Neutrophil (primary cell): ENCODE data around the gene TGFB2.

Experiments
- H3K27ac ChIP-seq: fragments of 200-600 bp; sonication (generic); 2 replicates; pipeline ENCODE4 v1.5.1; 2016; ENCODE audit warnings: mild to moderate bottlenecking, moderate library complexity
- H3K27me3 ChIP-seq: fragments of 200-600 bp; sonication (generic); 2 replicates; pipeline ENCODE4 v1.6.0; 2016; ENCODE audit warnings: mild to moderate bottlenecking
- H3K36me3 ChIP-seq: fragments of 200-600 bp; sonication (generic); 2 replicates; pipeline ENCODE4 v1.5.1; 2017
- H3K4me1 ChIP-seq, 2 experiments: fragments of 200-600 bp in 1 of 2; sonication (generic) in 1 of 2; 1 replicate in 1 of 2; 2 replicates in 1 of 2; pipeline versions ENCODE4 v1.5.1 to v1.6.1; 2013 to 2016; ENCODE audit warnings: low read depth in 1 of 2, low read length in 1 of 2, mild to moderate bottlenecking in 1 of 2, moderate library complexity in 1 of 2; ENCODE audit not compliant: control insufficient read depth in 1 of 2, insufficient read depth in 1 of 2
- H3K4me3 ChIP-seq, 2 experiments: fragments of 200-600 bp in 1 of 2; sonication (generic) in 1 of 2; 1 replicate in 1 of 2; 2 replicates in 1 of 2; pipeline ENCODE4 v1.5.1; 2013 to 2016; ENCODE audit warnings: low read depth in 1 of 2, low read length in 1 of 2, mild to moderate bottlenecking in 1 of 2, moderate library complexity in 1 of 2
- H3K9me3 ChIP-seq: fragments of 200-600 bp; sonication (generic); 2 replicates; pipeline ENCODE4 v1.5.1; 2016
- TF ChIP-seq, protein P1 (sequence below): fragments of 200-600 bp; sonication (generic); IDR thresholded peaks from 2 replicates; pipeline ENCODE4 v1.5.1; 2016; ENCODE audit warnings: antibody characterized with exemption

Gene TGFB2

DNA sequence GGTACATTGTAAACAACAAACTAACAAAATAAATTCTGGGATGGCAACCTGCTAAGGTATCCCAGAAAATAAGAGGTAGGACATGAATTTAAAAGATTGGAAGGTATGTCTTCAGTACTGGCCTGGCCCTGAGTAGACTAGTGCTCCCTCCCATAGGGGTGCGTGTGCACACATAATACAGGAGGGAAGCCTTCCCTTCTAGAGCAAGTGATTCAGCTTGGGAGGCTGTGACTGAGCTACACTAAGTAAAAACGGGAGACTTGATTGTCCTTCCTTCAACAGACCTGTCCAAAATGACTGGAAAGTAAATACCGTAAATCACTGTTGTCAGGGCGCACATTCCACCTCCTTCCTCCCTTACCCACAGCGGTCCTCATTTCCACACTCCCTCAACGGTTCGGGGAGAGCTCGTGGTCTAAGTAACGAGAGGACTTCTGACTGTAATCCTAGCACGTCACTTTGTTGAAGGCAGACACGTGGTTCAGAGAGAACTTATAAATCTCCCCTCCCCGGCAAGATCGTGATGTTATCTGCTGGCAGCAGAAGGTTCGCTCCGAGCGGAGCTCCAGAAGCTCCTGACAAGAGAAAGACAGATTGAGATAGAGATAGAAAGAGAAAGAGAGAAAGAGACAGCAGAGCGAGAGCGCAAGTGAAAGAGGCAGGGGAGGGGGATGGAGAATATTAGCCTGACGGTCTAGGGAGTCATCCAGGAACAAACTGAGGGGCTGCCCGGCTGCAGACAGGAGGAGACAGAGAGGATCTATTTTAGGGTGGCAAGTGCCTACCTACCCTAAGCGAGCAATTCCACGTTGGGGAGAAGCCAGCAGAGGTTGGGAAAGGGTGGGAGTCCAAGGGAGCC lies at the start of gene TGFB2:
Gene TGFB2, plus strand, starts transcription at position 523 of the 859 bp plus-strand sequence. CDS start 1,366 bp downstream, outside the sequence.
- TF ChIP-seq, protein P1, sequence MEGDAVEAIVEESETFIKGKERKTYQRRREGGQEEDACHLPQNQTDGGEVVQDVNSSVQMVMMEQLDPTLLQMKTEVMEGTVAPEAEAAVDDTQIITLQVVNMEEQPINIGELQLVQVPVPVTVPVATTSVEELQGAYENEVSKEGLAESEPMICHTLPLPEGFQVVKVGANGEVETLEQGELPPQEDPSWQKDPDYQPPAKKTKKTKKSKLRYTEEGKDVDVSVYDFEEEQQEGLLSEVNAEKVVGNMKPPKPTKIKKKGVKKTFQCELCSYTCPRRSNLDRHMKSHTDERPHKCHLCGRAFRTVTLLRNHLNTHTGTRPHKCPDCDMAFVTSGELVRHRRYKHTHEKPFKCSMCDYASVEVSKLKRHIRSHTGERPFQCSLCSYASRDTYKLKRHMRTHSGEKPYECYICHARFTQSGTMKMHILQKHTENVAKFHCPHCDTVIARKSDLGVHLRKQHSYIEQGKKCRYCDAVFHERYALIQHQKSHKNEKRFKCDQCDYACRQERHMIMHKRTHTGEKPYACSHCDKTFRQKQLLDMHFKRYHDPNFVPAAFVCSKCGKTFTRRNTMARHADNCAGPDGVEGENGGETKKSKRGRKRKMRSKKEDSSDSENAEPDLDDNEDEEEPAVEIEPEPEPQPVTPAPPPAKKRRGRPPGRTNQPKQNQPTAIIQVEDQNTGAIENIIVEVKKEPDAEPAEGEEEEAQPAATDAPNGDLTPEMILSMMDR, result no peak
- H3K27me3 ChIP-seq, result peaks cover 79% of the 10 kb centered on the region

DNA sequence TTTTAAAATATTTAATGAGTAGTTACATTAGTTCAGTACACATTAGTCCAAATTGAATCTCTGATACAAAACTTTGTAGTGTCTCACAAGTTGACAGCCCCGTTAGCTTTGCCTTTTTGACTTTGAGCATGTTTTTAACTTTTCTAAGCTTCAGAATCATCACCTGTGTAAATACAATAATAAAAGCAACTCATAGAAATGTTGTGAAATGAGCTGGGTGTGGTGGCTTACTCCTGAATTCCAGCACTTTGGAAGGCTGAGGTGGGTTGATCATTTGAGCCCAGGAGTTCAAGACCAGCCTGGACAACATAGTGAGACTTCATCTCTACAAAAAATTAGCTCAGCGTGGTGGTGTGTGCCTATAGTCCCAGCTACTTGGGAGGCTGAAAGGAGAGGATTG lies 49.0 kb upstream of the TGFB2 start:
- no peak overlapping the region for H3K27ac ChIP-seq

More for the DNA sequence above, at the start of gene TGFB2:
- Histone ChIP-seq H3K36me3 (no peaks in the 10 kb centered on the region), H3K9me3 (no peaks in the 10 kb centered on the region), H3K4me3 (peak within 1 kb of the TSS; percentile 31 to 48), H3K27ac (no peak within 1 kb of the TSS), H3K4me1 (peaks cover 23% of the 10 kb centered on the region in 2 experiments)

DNA sequence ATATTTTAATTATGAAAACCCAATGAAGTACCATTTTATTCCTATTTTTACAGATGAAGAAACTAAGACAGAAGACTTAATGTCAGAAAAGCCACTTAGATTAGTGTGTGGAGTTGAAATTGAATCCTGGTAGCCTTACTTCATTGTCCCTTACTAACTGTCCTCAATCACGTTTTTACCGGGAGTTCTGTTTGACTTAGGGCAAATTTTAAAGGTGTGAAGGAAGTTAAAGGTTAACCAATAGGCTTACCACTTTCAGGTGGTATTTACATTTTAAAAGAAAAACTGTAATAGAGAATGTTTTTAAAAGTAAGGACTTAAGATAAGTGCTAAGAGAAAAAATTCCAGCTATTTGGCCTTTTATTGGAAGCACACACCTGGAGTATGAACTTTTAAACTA lies 47.7 kb upstream of the TGFB2 start:
- no peak overlapping the region for H3K27ac ChIP-seq
- H3K9me3 ChIP-seq, result no peaks in the 10 kb centered on the region
- TF ChIP-seq, protein P1, result no peak
- no peaks in the 10 kb centered on the region for H3K4me1 ChIP-seq
- H3K4me3 ChIP-seq, result no peak overlapping the region
- no peaks in the 10 kb centered on the region for H3K36me3 ChIP-seq
- H3K27me3 ChIP-seq, result no peaks in the 10 kb centered on the region

More for the DNA sequence above, 49.0 kb upstream of the TGFB2 start:
- Histone ChIP-seq H3K36me3 (no peaks in the 10 kb centered on the region), H3K27me3 (no peaks in the 10 kb centered on the region), H3K4me3 (no peak overlapping the region), H3K9me3 (no peaks in the 10 kb centered on the region), H3K4me1 (no peaks in the 10 kb centered on the region)
- TF ChIP-seq, protein P1, result no peak

DNA sequence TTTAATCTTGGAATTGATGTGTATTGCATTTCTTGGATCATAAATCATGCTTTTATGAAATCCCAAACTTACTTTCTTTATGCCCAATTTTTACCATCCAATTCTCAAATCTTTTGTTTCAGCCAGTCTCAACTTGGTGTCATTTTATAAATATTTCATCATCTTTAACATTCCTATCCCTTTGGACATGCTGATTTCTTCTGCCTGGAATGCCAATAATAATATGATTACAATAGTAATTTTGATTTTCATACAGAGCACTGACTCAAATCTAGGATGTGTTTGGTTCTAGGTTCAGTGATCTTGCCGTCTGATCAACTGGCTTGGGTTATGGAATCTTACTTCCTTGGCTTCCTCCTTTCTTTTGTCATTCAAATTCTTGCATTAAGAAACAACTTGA lies 47.3 kb upstream of the TGFB2 start:
- TF ChIP-seq, protein P1, result no peak
- Histone ChIP-seq H3K4me1 (no peaks in the 10 kb centered on the region), H3K9me3 (no peaks in the 10 kb centered on the region), H3K27ac (no peak overlapping the region), H3K36me3 (no peaks in the 10 kb centered on the region), H3K4me3 (no peak overlapping the region), H3K27me3 (no peaks in the 10 kb centered on the region)

DNA sequence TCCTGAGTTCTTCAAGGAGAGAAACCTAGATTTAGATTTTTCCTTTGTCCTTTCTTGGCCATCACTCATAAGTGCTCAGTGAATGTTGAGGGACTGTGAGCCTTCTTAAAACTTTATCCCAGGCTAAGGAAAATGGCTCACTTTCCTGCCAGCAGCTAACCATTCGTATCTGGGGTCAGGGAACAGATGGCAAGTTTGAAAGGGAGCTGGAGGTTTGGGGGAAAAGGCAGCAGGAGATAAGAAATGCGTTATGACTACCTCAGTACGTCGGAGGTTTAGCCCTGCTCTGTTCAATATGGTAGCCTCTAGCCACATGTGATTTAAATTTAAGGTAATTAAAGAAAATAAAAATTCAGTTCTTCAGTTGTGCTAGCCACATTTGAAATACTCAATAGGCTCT lies 46.7 kb upstream of the TGFB2 start:
- H3K4me1 ChIP-seq, result no peaks in the 10 kb centered on the region
- TF ChIP-seq, protein P1, result no peak
- H3K27ac ChIP-seq, result no peak overlapping the region
- H3K36me3 ChIP-seq, result no peaks in the 10 kb centered on the region
- no peak overlapping the region for H3K4me3 ChIP-seq
- H3K9me3 ChIP-seq, result no peaks in the 10 kb centered on the region
- H3K27me3 ChIP-seq, result no peaks in the 10 kb centered on the region
